HepG2 (cell line): ENCODE results near the gene CENPE.

Experiments
- CC2D1A ChIP-seq: sonication (generic); formaldehyde crosslinking; IDR thresholded peaks from 2 replicates; pipeline ENCODE4 v1.8.1; 2023; ENCODE audit warnings: mild to moderate bottlenecking, missing genetic modification reagents
- TCF12 ChIP-seq, 2 experiments: fragments of 450-650 bp in 1 of 2; sonication (generic) in 1 of 2; formaldehyde crosslinking in 1 of 2; IDR thresholded peaks; 2 replicates each; pipeline versions ENCODE4 v1.6.1 to v1.8.0; 2017 to 2022; ENCODE audit warnings: antibody characterized with exemption in 1 of 2, mild to moderate bottlenecking in 1 of 2, missing genetic modification reagents in 1 of 2, moderate library complexity in 1 of 2
- TF ChIP-seq, protein P1 (sequence below): sonication (generic); formaldehyde crosslinking; IDR thresholded peaks from 2 replicates; pipeline ENCODE4 v1.8.0; 2022; ENCODE audit warnings: mild to moderate bottlenecking, missing genetic modification reagents; ENCODE audit not compliant: insufficient replicate concordance
- TF ChIP-seq, protein P2 (sequence below): IDR thresholded peaks from 2 replicates; pipeline ENCODE4 v1.6.1; 2012; ENCODE audit warnings: inconsistent platforms

DNA sequence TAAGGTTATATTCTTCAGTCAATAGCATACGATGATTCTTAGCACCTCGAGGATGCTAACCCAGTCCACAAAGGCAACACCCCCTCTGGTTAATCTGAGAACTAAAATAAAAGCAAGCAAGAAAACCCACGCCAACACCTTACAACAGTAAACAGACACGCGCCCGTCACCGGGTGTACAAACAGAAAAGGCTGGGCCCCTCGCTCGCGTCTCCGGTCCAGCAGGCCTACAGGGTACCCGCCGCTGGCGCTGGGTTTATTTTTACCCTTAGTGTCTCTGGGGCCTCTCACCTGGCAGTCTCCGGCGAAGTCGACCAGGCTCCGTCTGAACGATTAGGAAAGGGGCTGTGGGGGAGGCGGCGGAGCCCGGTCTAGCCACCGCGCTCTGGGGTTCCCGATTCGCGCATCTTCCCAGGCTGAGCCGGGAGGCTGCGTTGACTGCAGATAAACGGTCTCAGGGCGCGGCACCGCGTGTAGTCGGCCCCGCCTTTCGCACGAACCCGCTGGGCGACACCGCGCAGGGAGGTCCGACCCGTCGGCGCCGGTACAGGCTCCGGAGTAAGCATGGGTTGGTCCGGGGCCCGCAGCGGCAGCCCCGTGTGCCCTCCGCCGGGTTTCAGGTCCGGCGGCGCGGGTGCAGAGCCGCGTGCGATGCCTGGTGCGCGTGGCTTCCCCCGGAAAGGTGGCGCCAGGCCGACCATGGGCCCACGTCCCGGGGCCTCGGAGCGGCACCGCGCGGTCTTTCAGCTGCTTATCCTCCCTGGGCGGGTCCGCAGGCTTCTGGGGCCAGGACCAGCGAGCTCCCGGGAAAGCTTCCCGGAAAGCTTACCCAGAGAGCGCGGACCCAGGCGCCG, 122.0 kb downstream of the CENPE start:
- TF ChIP-seq CC2D1A (CRISPR knock-in tag): no peak
- TF ChIP-seq, protein P1, sequence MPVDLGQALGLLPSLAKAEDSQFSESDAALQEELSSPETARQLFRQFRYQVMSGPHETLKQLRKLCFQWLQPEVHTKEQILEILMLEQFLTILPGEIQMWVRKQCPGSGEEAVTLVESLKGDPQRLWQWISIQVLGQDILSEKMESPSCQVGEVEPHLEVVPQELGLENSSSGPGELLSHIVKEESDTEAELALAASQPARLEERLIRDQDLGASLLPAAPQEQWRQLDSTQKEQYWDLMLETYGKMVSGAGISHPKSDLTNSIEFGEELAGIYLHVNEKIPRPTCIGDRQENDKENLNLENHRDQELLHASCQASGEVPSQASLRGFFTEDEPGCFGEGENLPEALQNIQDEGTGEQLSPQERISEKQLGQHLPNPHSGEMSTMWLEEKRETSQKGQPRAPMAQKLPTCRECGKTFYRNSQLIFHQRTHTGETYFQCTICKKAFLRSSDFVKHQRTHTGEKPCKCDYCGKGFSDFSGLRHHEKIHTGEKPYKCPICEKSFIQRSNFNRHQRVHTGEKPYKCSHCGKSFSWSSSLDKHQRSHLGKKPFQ (CRISPR knock-in tag): no peak
- TF ChIP-seq TCF12 (IDR thresholded peaks at IDR 0.05): no peak
- TF ChIP-seq TCF12 (CRISPR knock-in tag; IDR thresholded peaks at IDR 0.05): no peak; the same call in 1 of the 2 replicates
- TF ChIP-seq, protein P2, sequence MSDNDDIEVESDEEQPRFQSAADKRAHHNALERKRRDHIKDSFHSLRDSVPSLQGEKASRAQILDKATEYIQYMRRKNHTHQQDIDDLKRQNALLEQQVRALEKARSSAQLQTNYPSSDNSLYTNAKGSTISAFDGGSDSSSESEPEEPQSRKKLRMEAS: peak; percentile 80; the same call in 1 of the 2 replicates
